Measurements from ENCODE around the gene PPP1R11.
A peak's percentile ranks its signal among the peaks of the same experiment; 100 is the strongest.
"Not testable (repeated sequence)": the region's sequence is repeated elsewhere in the genome, so short reads cannot be mapped to it uniquely, and the experiment has no call there.

PPP1R11 gene

GRCh38 chr6:30066577-30067459, at the start of gene PPP1R11:
TSS of gene PPP1R11 (plus strand) at chr6:30067198. CDS start at chr6:30067411, 213 bp downstream.
- DNase-seq: peak; percentile 99

- DNase-seq: no peak
Measured at GRCh38 chr6:30019819-30020218, 47.2 kb upstream of the PPP1R11 start.

GRCh38 chr6:30020626-30021025, 46.4 kb upstream of the PPP1R11 start:
- no peak for DNase-seq

GRCh38 chr6:30022189-30022588, 44.8 kb upstream of the PPP1R11 start:
- DNase-seq: no peak

GRCh38 chr6:30022712-30023111, 44.3 kb upstream of the PPP1R11 start:
- not testable (repeated sequence) for DNase-seq

- no peak for DNase-seq
Measured at GRCh38 chr6:30025186-30025585, 41.8 kb upstream of the PPP1R11 start.

GRCh38 chr6:30029588-30029987, 37.4 kb upstream of the PPP1R11 start:
- DNase-seq: no peak

GRCh38 chr6:30031381-30031780, 35.6 kb upstream of the PPP1R11 start:
- no peak for DNase-seq

GRCh38 chr6:30033440-30033839, 33.6 kb upstream of the PPP1R11 start:
- DNase-seq: not testable (repeated sequence)

GRCh38 chr6:30035784-30036183, 31.2 kb upstream of the PPP1R11 start:
- DNase-seq: no peak

- no peak for DNase-seq
Measured at GRCh38 chr6:30037182-30037788, 29.7 kb upstream of the PPP1R11 start.

- DNase-seq: no peak
Measured at GRCh38 chr6:30041221-30041620, 25.8 kb upstream of the PPP1R11 start.

- DNase-seq: no peak
Measured at GRCh38 chr6:30041821-30042220, 25.2 kb upstream of the PPP1R11 start.

GRCh38 chr6:30042476-30042875, 24.5 kb upstream of the PPP1R11 start:
- DNase-seq: no peak

GRCh38 chr6:30042914-30043313, 24.1 kb upstream of the PPP1R11 start:
- DNase-seq: no peak

GRCh38 chr6:30043744-30044143, 23.3 kb upstream of the PPP1R11 start:
- DNase-seq: no peak

- DNase-seq: no peak
Measured at GRCh38 chr6:30044630-30045029, 22.4 kb upstream of the PPP1R11 start.

GRCh38 chr6:30047220-30047619, 19.8 kb upstream of the PPP1R11 start:
- no peak for DNase-seq

GRCh38 chr6:30053682-30054081, 13.3 kb upstream of the PPP1R11 start:
- DNase-seq: no peak

GRCh38 chr6:30055513-30055912, 11.5 kb upstream of the PPP1R11 start:
- no peak for DNase-seq

GRCh38 chr6:30060606-30061091, 6.3 kb upstream of the PPP1R11 start:
- DNase-seq: no peak

GRCh38 chr6:30061092-30061857, 5.7 kb upstream of the PPP1R11 start, which contains the start of gene POLR1H:
TSS of gene POLR1H (plus strand) at chr6:30061265. CDS start at chr6:30061525, 260 bp downstream.
- DNase-seq: peak; percentile 94

- DNase-seq: peak; percentile 60
Measured at GRCh38 chr6:30061858-30062458, 5.0 kb upstream of the PPP1R11 start.

Measured in activated CD4-positive, alpha-beta T cell treated with anti-CD3 and anti-CD28 coated beads, Interleukin-2, amount 50 U/mL, for 16 hours (primary cell).